Kidney (tissue), 14 donors: ENCODE measurements around the gene ARL6IP1. TPM values are rescaled to one million over a fixed set of nuclear protein-coding genes. Genes with fewer than 3 reads are reported as not detected.

Experiments used
- DNase-seq, 5 donors: peaks; one replicate each; pipeline ENCODE4 v3.0.0-alpha.2; 2013 to 2020
- FAIRE-seq: peaks from 2 replicates; lab custom pipeline; 2012; peaks lifted over from hg19 to GRCh38; lab: Jason Lieb, UNC
- H3K27ac ChIP-seq, 2 donors: one replicate each; pipeline ENCODE4 v1.7.0; 2013; ENCODE audit warnings: low read depth in 2 of 2, low read length in 2 of 2, inconsistent platforms in 1 of 2
- H3K27me3 ChIP-seq: one replicate; pipeline ENCODE4 v1.7.1; 2013; ENCODE audit warnings: low read length, inconsistent platforms; ENCODE audit not compliant: control insufficient read depth, insufficient read depth
- H3K36me3 ChIP-seq, 3 donors: one replicate each; pipeline versions ENCODE4 v1.7.0 to v1.7.1; 2013; ENCODE audit warnings: low read length in 3 of 3, control low read depth in 1 of 3, inconsistent platforms in 1 of 3; ENCODE audit not compliant: insufficient read depth in 3 of 3, control insufficient read depth in 2 of 3
- H3K4me1 ChIP-seq, 3 donors: one replicate each; pipeline versions ENCODE4 v1.7.0 to v1.7.1; 2013; ENCODE audit warnings: low read length in 3 of 3, inconsistent platforms in 1 of 3, low read depth in 1 of 3; ENCODE audit not compliant: control insufficient read depth in 2 of 3, insufficient read depth in 2 of 3
- H3K4me3 ChIP-seq, 3 donors: one replicate each; pipeline versions ENCODE4 v1.7.0 to v1.8.1; 2013; ENCODE audit warnings: low read length in 3 of 3, control low read depth in 1 of 3, inconsistent platforms in 1 of 3
- H3K9ac ChIP-seq, 3 donors: one replicate each; pipeline versions ENCODE4 v1.7.0 to v1.7.1; 2013; ENCODE audit warnings: low read length in 3 of 3, control low read depth in 1 of 3, inconsistent platforms in 1 of 3
- H3K9me3 ChIP-seq, 3 donors: one replicate each; pipeline versions ENCODE4 v1.7.0 to v1.7.1; 2013; ENCODE audit warnings: low read length in 3 of 3, control low read depth in 1 of 3, inconsistent platforms in 1 of 3; ENCODE audit not compliant: control insufficient read depth in 2 of 3, insufficient read depth in 1 of 3
- intact Hi-C: fragments of 100-400 bp; cut with DNase I; formaldehyde crosslinking; loops from one replicate; pipeline ENCODE4 v1.11.1; 2022
- polyA plus RNA-seq: library from polyadenylated mRNA; stranded (reverse); fragments of 350-450 nt; fragmentation: Illumina TruSeq; extraction: RNeasy Lipid Tissue Mini Kit (QIAGEN cat#74804); gene quantifications from one replicate; pipeline ENCODE4 v1.2.3, GENCODE V29; 2014; ENCODE audit warnings: low read depth, low replicate concordance; ENCODE audit not compliant: insufficient read depth
- total RNA-seq: library from RNA; stranded (reverse); fragmentation: NEBNext Ultra II Directional; extraction: Animal tissue kit (Norgen Biotek cat#: 25700); gene quantifications from one replicate; pipeline ENCODE4 v1.2.1, GENCODE V29; 2021
- TF ChIP-seq, protein P1 (sequence below): IDR thresholded peaks from 3 replicates; pipeline ENCODE4 v1.5.1; 2012; ENCODE audit warnings: mild to moderate bottlenecking, moderate library complexity, borderline replicate concordance; ENCODE audit not compliant: insufficient read depth; ENCODE audit errors: extremely low read depth
- donor health status: control.
- donor health status: control.
- donor health status: control.
- donor health status: control.
- donor health status: control.
- donor health status: DM: yes; HTN: yes; CAD: no.
- donor health status: Normal renal cell carcinoma (clear cell type).

Gene ARL6IP1
- total and polyA plus RNA-seq, 2 donors from 2014 or later, result 99.5 to 107 TPM

DNA sequence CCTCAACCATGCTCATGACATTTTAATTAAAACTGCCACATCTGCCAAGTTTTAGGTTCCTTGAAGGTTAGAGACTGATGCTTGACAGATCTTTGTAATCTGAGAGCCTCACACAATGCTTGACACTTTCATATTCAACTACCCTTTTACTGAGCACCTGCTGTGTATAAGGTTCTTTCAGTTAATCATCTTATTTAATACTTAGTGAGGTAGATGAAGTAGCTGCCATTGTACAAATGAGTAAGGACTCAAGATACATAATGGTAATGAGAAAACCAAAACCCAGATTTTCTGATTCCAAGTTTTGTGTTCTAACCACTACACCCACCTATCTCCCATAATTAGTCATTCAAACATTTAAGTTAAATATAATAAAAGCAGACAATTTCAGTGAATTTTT lies 35.4 kb upstream of the ARL6IP1 start:
- DNase-seq, result no peak
- H3K4me1 ChIP-seq, result peaks cover 0 to 2% (median 0%) of the 10 kb centered on the region in 3 donors
- no peak overlapping the region for H3K27ac ChIP-seq
- TF ChIP-seq, protein P1, sequence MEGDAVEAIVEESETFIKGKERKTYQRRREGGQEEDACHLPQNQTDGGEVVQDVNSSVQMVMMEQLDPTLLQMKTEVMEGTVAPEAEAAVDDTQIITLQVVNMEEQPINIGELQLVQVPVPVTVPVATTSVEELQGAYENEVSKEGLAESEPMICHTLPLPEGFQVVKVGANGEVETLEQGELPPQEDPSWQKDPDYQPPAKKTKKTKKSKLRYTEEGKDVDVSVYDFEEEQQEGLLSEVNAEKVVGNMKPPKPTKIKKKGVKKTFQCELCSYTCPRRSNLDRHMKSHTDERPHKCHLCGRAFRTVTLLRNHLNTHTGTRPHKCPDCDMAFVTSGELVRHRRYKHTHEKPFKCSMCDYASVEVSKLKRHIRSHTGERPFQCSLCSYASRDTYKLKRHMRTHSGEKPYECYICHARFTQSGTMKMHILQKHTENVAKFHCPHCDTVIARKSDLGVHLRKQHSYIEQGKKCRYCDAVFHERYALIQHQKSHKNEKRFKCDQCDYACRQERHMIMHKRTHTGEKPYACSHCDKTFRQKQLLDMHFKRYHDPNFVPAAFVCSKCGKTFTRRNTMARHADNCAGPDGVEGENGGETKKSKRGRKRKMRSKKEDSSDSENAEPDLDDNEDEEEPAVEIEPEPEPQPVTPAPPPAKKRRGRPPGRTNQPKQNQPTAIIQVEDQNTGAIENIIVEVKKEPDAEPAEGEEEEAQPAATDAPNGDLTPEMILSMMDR, result no peak
- H3K9me3 ChIP-seq, result no peaks in the 10 kb centered on the region
- intact Hi-C loops, result no loop called here
- H3K4me3 ChIP-seq, result no peak overlapping the region
- no peak overlapping the region for H3K9ac ChIP-seq
- FAIRE-seq, result no peak
- H3K27me3 ChIP-seq, result no peaks in the 10 kb centered on the region
- H3K36me3 ChIP-seq, result peaks cover 29 to 67% (median 59%) of the 10 kb centered on the region in 3 donors

DNA sequence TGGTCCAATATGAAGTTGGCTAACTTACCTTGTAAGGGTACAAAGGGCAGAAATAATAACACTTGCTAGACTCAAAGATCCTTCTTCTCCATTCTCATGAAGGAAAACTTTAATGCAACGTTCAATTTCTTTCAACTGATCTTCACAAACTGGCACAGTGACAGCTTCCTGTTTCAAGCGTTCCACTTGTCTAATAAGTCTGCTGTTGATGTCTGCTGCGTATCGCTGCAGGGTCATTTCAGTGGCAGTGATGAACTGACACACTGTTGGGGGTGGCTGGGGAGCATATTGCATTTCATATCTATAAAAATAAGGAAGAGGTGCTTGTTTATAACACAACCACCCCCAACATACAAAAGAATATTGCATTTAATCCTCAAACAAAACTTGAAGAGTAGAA lies 33.5 kb upstream of the ARL6IP1 start:
- no peaks in the 10 kb centered on the region for H3K9me3 ChIP-seq
- DNase-seq, result no peak
- H3K9ac ChIP-seq, result no peak overlapping the region
- H3K36me3 ChIP-seq, result peaks cover 26 to 77% (median 66%) of the 10 kb centered on the region in 3 donors
- FAIRE-seq, result no peak
- no peaks in the 10 kb centered on the region for H3K27me3 ChIP-seq
- H3K4me1 ChIP-seq, result peaks cover 0 to 2% (median 0%) of the 10 kb centered on the region in 3 donors
- H3K4me3 ChIP-seq, result no peak overlapping the region
- TF ChIP-seq, protein P1, result no peak
- H3K27ac ChIP-seq, result no peak overlapping the region
- intact Hi-C loops, result no loop called here

DNA sequence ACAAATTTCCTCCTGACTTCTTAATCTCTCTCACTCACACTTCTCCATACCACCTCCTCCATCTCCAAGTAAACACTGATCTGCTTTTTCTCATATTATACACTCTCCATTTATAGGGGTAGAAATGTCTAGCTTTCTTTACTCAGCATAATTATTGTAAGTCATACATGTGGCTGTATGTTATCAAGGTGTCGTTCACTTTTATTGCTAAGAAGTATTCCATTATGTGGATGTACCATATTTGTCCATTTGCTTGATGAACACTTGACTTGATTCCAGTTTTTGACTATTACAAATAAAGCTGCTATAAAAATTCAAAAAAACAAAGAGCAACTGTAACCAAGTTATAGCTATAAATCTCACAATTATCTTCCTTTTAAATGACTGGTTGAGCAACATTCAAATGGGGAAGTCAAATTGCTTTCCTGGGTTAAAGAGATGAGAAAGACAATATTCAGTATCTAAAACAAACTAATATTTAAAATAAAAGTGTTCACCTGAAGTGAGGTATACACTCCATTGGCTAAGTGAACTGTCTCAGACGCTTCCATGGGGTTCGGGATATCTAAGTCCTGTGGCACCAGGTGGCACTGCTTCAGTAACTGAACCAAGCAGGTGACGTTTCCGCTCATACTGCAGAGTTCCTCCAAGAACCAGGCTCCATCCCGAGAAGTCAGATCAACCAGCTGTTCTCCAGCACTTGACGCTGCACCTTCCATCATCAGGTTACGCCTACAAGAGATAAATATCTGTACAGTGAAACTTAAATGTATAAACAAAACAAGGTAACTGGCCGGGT lies 32.6 kb upstream of the ARL6IP1 start:
- Histone ChIP-seq H3K4me3 (no peak overlapping the region), H3K27me3 (no peaks in the 10 kb centered on the region), H3K9me3 (no peaks in the 10 kb centered on the region), H3K9ac (no peak overlapping the region), H3K27ac (no peak overlapping the region), H3K36me3 (peaks cover 22 to 86% (median 72%) of the 10 kb centered on the region in 3 donors), H3K4me1 (peaks cover 0 to 2% (median 0%) of the 10 kb centered on the region in 3 donors)
- FAIRE-seq, result no peak
- TF ChIP-seq, protein P1, result no peak
- intact Hi-C loops, result no loop called here
- no peak for DNase-seq
